Fibroblast of lung (primary cell): ENCODE measurements around the gene PRSS16. TPM values are rescaled to one million over a fixed set of nuclear protein-coding genes. Genes with fewer than 3 reads are reported as not detected.
A peak's percentile ranks its signal among the peaks of the same experiment; 100 is the strongest.
"Not testable (repeated sequence)": the region's sequence is repeated elsewhere in the genome, so short reads cannot be mapped to it uniquely, and the experiment has no call there.

Experiments used
- DNase-seq, 2 donors: peaks; one replicate each; pipeline versions ENCODE4 v3.0.0 to v3.0.0-alpha.2; 2010; ENCODE audit warnings: low read depth in 2 of 2
- H2AFZ ChIP-seq: 2 replicates; pipeline ENCODE4 v1.5.1; 2012; ENCODE audit warnings: low read length, control low read depth, inconsistent platforms
- H3K27ac ChIP-seq: 2 replicates; pipeline ENCODE4 v1.5.1; 2011; ENCODE audit warnings: low read length, control low read depth; ENCODE audit not compliant: insufficient read depth
- H3K27me3 ChIP-seq: 2 replicates; pipeline ENCODE4 v1.5.1; 2011; ENCODE audit warnings: mild to moderate bottlenecking, low read length; ENCODE audit not compliant: control insufficient read depth, insufficient read depth
- H3K36me3 ChIP-seq: 2 replicates; pipeline ENCODE4 v1.5.1; 2011; ENCODE audit warnings: low read length; ENCODE audit not compliant: control insufficient read depth, insufficient read depth
- H3K4me1 ChIP-seq: 2 replicates; pipeline ENCODE4 v1.5.1; 2011; ENCODE audit warnings: low read length; ENCODE audit not compliant: control insufficient read depth, insufficient read depth; ENCODE audit errors: extremely low read depth
- H3K4me2 ChIP-seq: 2 replicates; pipeline ENCODE4 v1.5.1; 2011; ENCODE audit warnings: low read length, control low read depth; ENCODE audit not compliant: insufficient read depth; ENCODE audit errors: extremely low read depth
- H3K4me3 ChIP-seq, 4 experiments: fragments of 200-600 bp in 1 of 4; sonication (generic) in 1 of 4; replicated peaks in 1 of 4; 2 replicates each; pipeline ENCODE4 v1.5.1; 2011 to 2016; ENCODE audit warnings: low read length in 4 of 4, low read depth in 3 of 4, mild to moderate bottlenecking in 3 of 4, control low read depth in 2 of 4, inconsistent platforms in 1 of 4, mixed read lengths in 1 of 4; ENCODE audit not compliant: insufficient read depth in 1 of 4; ENCODE audit errors: control extremely low read depth in 1 of 4
- H3K79me2 ChIP-seq: 2 replicates; pipeline ENCODE4 v1.5.1; 2012; ENCODE audit warnings: mild to moderate bottlenecking, low read length, inconsistent platforms; ENCODE audit not compliant: control insufficient read depth, insufficient read depth
- H3K9ac ChIP-seq: 2 replicates; pipeline ENCODE4 v1.5.1; 2011; ENCODE audit warnings: mild to moderate bottlenecking, low read length, control low read depth; ENCODE audit not compliant: insufficient read depth
- H3K9me3 ChIP-seq: 2 replicates; pipeline ENCODE4 v1.5.1; 2012; ENCODE audit warnings: low read depth, low read length; ENCODE audit not compliant: control insufficient read depth, insufficient read depth
- H4K20me1 ChIP-seq: 2 replicates; pipeline ENCODE4 v1.5.1; 2011; ENCODE audit warnings: low read length; ENCODE audit not compliant: control insufficient read depth, insufficient read depth; ENCODE audit errors: extremely low read depth
- CTCF ChIP-seq, 2 donors: IDR thresholded peaks in 1 of 2; conservative IDR thresholded peaks in 1 of 2; 1 replicate in 1 of 2; 2 replicates in 1 of 2; pipeline ENCODE4 v1.5.1; 2011 to 2012; ENCODE audit warnings: low read length in 2 of 2, control low read depth in 1 of 2, inconsistent platforms in 1 of 2, low read depth in 1 of 2, mild to moderate bottlenecking in 1 of 2
- EZH2 ChIP-seq: IDR thresholded peaks from 2 replicates; pipeline ENCODE4 v1.5.1; 2012; ENCODE audit warnings: low read length, control low read depth, mild to moderate bottlenecking; ENCODE audit errors: missing control alignments
- polyA plus RNA-seq, 2 donors: library from polyadenylated mRNA; depleted of rRNA in 1 of 2; stranded (reverse) in 1 of 2; unstranded in 1 of 2; fragments of >200 nt; gene quantifications; 2 replicates each; pipeline ENCODE4 v1.2.1, GENCODE V29; 2011 to 2012; ENCODE audit warnings: missing spikeins in 1 of 2
- total RNA-seq: library from RNA; depleted of rRNA; stranded (reverse); fragments of >200 nt; gene quantifications from 2 replicates; pipeline ENCODE4 v1.2.1, GENCODE V29; 2014

The PRSS16 gene
- total and polyA plus RNA-seq, 2 donors (not counting 1 experiment from before 2014, with no cell fraction given), result not detected

DNA sequence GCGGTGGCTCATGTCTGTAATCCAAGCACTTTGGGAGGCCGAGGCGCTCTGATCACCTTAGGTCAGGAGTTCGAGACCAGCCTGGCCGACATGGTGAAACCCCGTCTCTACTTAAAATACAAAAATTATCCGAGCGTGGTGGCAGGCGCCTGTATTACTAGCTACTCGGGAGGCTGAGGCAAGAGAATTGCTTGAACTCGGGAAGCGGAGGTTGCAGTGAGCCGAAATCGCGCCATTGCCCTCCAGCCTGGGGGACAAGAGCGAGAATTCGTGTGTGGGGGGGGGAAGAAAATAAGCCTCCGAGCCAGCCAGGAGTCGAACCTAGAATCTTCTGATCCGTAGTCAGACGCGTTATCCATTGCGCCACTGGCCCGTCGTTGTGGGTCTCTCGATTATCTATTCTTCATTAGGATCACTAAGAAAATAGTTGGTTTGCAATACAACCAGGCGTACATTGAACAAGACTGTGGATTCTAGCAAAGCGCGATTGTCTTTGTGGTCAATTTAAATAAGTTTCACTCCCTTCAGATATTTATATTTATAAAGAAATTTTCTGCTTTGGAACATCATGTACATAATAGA, 33.9 kb upstream of the PRSS16 start:
- Histone ChIP-seq H3K9ac (no peak overlapping the region), H3K36me3 (no peaks in the 10 kb centered on the region), H4K20me1 (no peaks in the 10 kb centered on the region), H3K4me3 (peak overlapping the region in 3 of 4 experiments; percentile 14 to 58 (median 55)), H2AFZ (no peak overlapping the region), H3K27me3 (no peaks in the 10 kb centered on the region), H3K79me2 (no peaks in the 10 kb centered on the region), H3K9me3 (no peaks in the 10 kb centered on the region), H3K4me1 (no peaks in the 10 kb centered on the region), H3K4me2 (peak overlapping the region; percentile 44), H3K27ac (no peak overlapping the region)
- DNase-seq, result peak; percentile 15 to 40
- no peak for TF ChIP-seq EZH2
- no peak for TF ChIP-seq CTCF (conservative IDR thresholded peaks at IDR 0.05 in 1 of 2, IDR thresholded peaks at IDR 0.05 in 1 of 2; ENCODE audit: low read depth in 1 of 2, low read length in 2 of 2)

DNA sequence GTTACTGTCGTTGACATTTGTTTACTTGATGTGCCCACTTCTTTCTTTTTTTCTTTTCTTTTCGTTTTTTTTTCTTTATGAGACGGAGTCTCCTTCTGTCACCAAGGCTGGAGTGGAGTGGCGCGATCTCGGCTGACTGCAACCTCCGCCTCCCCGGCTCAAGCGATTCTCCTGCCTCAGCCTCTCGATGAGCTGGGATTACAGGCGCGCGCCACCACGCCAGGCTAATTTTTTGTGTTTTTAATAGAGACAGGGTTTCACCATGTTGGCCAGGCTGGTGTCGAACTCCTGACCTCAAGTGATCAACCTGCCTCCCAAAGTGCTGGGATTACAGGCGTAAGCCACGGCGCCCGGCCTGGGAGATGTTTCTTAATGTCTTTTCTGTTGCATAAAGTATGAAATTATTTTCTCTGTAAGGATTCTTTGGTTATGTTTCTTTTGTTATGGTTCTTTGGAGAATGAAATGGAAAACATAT, 33.3 kb upstream of the PRSS16 start:
- H3K4me3 ChIP-seq, result peak overlapping the region; percentile 14 to 58 (median 48)
- H3K27me3 ChIP-seq, result no peaks in the 10 kb centered on the region
- TF ChIP-seq EZH2 (no peak), CTCF (conservative IDR thresholded peaks at IDR 0.05 in 1 of 2, IDR thresholded peaks at IDR 0.05 in 1 of 2; ENCODE audit: low read depth in 1 of 2, low read length in 2 of 2) (no peak)
- H2AFZ ChIP-seq, result no peak overlapping the region
- H3K4me2 ChIP-seq, result peak overlapping the region; percentile 44
- no peaks in the 10 kb centered on the region for H3K4me1 ChIP-seq
- no peak for DNase-seq
- H3K79me2 ChIP-seq, result no peaks in the 10 kb centered on the region
- H3K9ac ChIP-seq, result no peak overlapping the region
- H4K20me1 ChIP-seq, result no peaks in the 10 kb centered on the region
- no peaks in the 10 kb centered on the region for H3K9me3 ChIP-seq
- no peak overlapping the region for H3K27ac ChIP-seq
- H3K36me3 ChIP-seq, result no peaks in the 10 kb centered on the region

DNA sequence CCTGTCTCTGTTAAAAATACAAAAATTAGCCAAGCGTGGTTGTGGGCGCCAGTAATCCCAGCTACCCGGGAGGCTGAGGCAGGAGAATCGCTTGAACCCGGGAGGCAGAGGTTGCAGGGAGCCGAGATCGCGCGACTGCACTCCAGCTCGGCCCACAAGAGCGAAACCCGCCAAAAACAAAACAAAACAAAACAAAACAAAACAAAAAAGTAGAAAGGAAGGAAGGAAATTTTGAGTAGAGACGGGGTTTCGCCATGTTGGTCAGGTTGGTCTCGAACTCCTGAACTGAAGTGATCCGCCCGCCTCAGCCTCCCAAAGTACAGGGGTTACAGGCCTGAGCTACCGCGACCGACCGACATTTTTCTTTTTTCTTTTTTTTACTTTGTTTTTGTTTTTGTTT, 30.6 kb upstream of the PRSS16 start:
- TF ChIP-seq EZH2 (no peak), CTCF (conservative IDR thresholded peaks at IDR 0.05 in 1 of 2, IDR thresholded peaks at IDR 0.05 in 1 of 2; ENCODE audit: low read depth in 1 of 2, low read length in 2 of 2) (no peak)

DNA sequence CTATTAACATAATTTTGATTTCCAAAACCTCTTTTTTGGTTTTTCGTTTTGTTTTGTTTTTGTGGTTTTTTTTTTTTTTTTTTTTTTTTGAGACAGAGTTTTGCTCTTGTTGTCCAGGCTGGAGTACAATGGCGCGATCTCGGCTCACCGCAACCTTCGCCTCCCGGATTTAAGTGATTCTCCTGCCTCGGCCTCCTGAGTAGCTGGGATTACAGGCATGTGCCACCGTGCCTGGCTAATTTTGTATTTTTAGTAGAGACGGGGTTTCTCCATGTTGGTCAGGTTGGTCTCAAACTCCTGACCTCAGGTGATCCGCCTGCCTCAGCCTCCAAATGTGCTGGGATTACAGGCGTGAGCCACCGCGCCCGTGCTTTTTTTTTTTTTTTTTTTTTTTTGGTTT, 24.5 kb upstream of the PRSS16 start:
- not testable (repeated sequence) for H3K27me3 ChIP-seq, H2AFZ ChIP-seq, H3K4me1 ChIP-seq, H3K9me3 ChIP-seq, H3K27ac ChIP-seq, H3K79me2 ChIP-seq, H3K4me3 ChIP-seq, H3K36me3 ChIP-seq, H4K20me1 ChIP-seq, H3K4me2 ChIP-seq, DNase-seq, H3K9ac ChIP-seq

More for the DNA sequence above, 30.6 kb upstream of the PRSS16 start:
- no peaks in the 10 kb centered on the region for H3K36me3 ChIP-seq
- no peak overlapping the region for H3K9ac ChIP-seq
- no peaks in the 10 kb centered on the region for H3K9me3 ChIP-seq
- H2AFZ ChIP-seq, result no peak overlapping the region
- no peak overlapping the region for H3K4me3 ChIP-seq
- no peak overlapping the region for H3K27ac ChIP-seq
- H3K4me2 ChIP-seq, result no peak overlapping the region
- no peaks in the 10 kb centered on the region for H3K79me2 ChIP-seq
- DNase-seq, result no peak
- H3K4me1 ChIP-seq, result no peaks in the 10 kb centered on the region
- no peaks in the 10 kb centered on the region for H4K20me1 ChIP-seq
- H3K27me3 ChIP-seq, result no peaks in the 10 kb centered on the region
